Muscle layer of colon (tissue), 2 donors: Measurements from ENCODE around the gene DLST.

Source experiments
- H3K27ac ChIP-seq: one replicate; pipeline ENCODE4 v1.7.0; 2013; ENCODE audit warnings: low read depth, mild to moderate bottlenecking, low read length, moderate library complexity
- H3K27me3 ChIP-seq, 2 donors: one replicate each; pipeline ENCODE4 v1.7.0; 2013; ENCODE audit warnings: low read length in 2 of 2, mild to moderate bottlenecking in 2 of 2; ENCODE audit not compliant: insufficient read depth in 2 of 2, control insufficient read depth in 1 of 2
- H3K36me3 ChIP-seq: one replicate; pipeline ENCODE4 v1.7.0; 2013; ENCODE audit warnings: mild to moderate bottlenecking, low read length; ENCODE audit not compliant: insufficient read depth
- H3K4me1 ChIP-seq: one replicate; pipeline ENCODE4 v1.7.0; 2013; ENCODE audit warnings: mild to moderate bottlenecking, low read length; ENCODE audit not compliant: insufficient read depth
- H3K4me3 ChIP-seq, 2 donors: one replicate each; pipeline ENCODE4 v1.7.0; 2013; ENCODE audit warnings: low read length in 2 of 2, low read depth in 1 of 2, mild to moderate bottlenecking in 1 of 2, moderate library complexity in 1 of 2
- H3K9ac ChIP-seq: one replicate; pipeline ENCODE4 v1.7.0; 2013; ENCODE audit warnings: low read length
- H3K9me3 ChIP-seq: one replicate; pipeline ENCODE4 v1.7.0; 2013; ENCODE audit warnings: mild to moderate bottlenecking, low read length
- donor health status: abdominal sarcoma.
- donor health status: Adenocarcinoma of cecum.

The DLST gene

GRCh38 chr14:74912111-74912510 lies 30.4 kb downstream of the DLST start:
- Histone ChIP-seq H3K27ac (no peak overlapping the region), H3K9ac (no peak overlapping the region), H3K4me1 (peaks cover 18% of the 10 kb centered on the region), H3K9me3 (no peaks in the 10 kb centered on the region), H3K36me3 (no peaks in the 10 kb centered on the region), H3K4me3 (no peak overlapping the region), H3K27me3 (no peaks in the 10 kb centered on the region)

DNA sequence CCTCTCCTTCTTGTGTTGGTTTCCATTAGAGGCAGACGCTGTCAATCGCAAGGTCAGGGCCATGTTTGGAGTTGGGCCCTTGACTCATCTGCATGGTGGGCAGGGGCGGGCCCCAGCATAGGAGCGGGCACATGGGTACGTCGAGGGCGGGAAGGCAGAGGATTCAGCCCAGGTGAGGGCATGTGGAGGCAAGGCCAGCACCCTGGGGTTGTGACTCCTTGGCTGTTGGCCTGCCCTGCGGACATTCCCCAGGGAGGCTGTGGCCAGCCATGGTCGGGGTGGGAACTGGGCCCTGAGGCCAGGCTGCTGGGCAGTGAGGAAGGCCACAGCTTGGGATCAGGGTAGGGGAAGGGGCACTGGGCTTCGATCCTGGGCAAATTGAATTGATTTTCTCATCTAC lies 31.1 kb downstream of the DLST start:
- no peaks in the 10 kb centered on the region for H3K27me3 ChIP-seq
- no peaks in the 10 kb centered on the region for H3K36me3 ChIP-seq
- no peak overlapping the region for H3K9ac ChIP-seq
- no peaks in the 10 kb centered on the region for H3K9me3 ChIP-seq
- peaks cover 17% of the 10 kb centered on the region for H3K4me1 ChIP-seq
- no peak overlapping the region for H3K27ac ChIP-seq
- H3K4me3 ChIP-seq, result no peak overlapping the region

- Histone ChIP-seq H3K36me3 (no peaks in the 10 kb centered on the region), H3K9ac (no peak overlapping the region), H3K4me1 (peaks cover 17% of the 10 kb centered on the region), H3K4me3 (no peak overlapping the region), H3K9me3 (no peaks in the 10 kb centered on the region), H3K27ac (no peak overlapping the region), H3K27me3 (no peaks in the 10 kb centered on the region)
Observed at GRCh38 chr14:74913393-74913910, 31.7 kb downstream of the DLST start.

- no peak overlapping the region for H3K27ac ChIP-seq
- H3K36me3 ChIP-seq, result no peaks in the 10 kb centered on the region
- H3K9me3 ChIP-seq, result no peaks in the 10 kb centered on the region
- H3K4me3 ChIP-seq, result no peak overlapping the region
- peaks cover 19% of the 10 kb centered on the region for H3K4me1 ChIP-seq
- H3K27me3 ChIP-seq, result no peaks in the 10 kb centered on the region
- H3K9ac ChIP-seq, result no peak overlapping the region
Observed at GRCh38 chr14:74913986-74914573, 32.4 kb downstream of the DLST start.

- no peaks in the 10 kb centered on the region for H3K9me3 ChIP-seq
- H3K4me1 ChIP-seq, result peaks cover 19% of the 10 kb centered on the region
- H3K27ac ChIP-seq, result no peak overlapping the region
- no peaks in the 10 kb centered on the region for H3K36me3 ChIP-seq
- no peaks in the 10 kb centered on the region for H3K27me3 ChIP-seq
- no peak overlapping the region for H3K4me3 ChIP-seq
- H3K9ac ChIP-seq, result no peak overlapping the region
Observed at GRCh38 chr14:74915426-74915825, 33.7 kb downstream of the DLST start.

- Histone ChIP-seq H3K27me3 (no peaks in the 10 kb centered on the region), H3K4me1 (peaks cover 19% of the 10 kb centered on the region), H3K36me3 (no peaks in the 10 kb centered on the region), H3K4me3 (no peak overlapping the region), H3K27ac (no peak overlapping the region), H3K9ac (no peak overlapping the region), H3K9me3 (no peaks in the 10 kb centered on the region)
Observed at GRCh38 chr14:74915826-74916225, 34.1 kb downstream of the DLST start.

DNA sequence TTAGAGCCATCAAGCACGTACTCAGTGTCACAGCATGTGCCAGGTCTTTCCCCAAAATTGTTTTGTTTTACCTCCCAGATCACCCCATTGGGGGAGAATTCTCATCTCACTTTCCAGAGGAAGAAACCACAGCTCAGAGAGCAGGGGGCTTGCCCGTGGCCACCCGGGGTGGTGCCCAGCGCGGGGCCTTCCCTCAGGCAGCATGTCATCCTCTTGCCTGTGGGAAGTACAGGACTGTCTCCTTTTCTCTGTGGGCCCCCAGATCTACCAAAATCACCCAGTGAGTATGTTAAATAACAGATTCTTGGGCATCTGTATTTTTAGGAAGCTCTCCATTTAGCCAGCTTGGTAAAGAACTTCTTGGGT lies 35.4 kb downstream of the DLST start:
- H3K4me1 ChIP-seq, result peaks cover 19% of the 10 kb centered on the region
- H3K27ac ChIP-seq, result no peak overlapping the region
- no peak overlapping the region for H3K9ac ChIP-seq
- no peaks in the 10 kb centered on the region for H3K36me3 ChIP-seq
- H3K9me3 ChIP-seq, result no peaks in the 10 kb centered on the region
- no peaks in the 10 kb centered on the region for H3K27me3 ChIP-seq
- no peak overlapping the region for H3K4me3 ChIP-seq

GRCh38 chr14:74917646-74918081 lies 35.9 kb downstream of the DLST start:
- Histone ChIP-seq H3K27ac (no peak overlapping the region), H3K9me3 (no peaks in the 10 kb centered on the region), H3K36me3 (no peaks in the 10 kb centered on the region), H3K27me3 (no peaks in the 10 kb centered on the region), H3K4me1 (peaks cover 19% of the 10 kb centered on the region), H3K9ac (no peak overlapping the region), H3K4me3 (no peak overlapping the region)

DNA sequence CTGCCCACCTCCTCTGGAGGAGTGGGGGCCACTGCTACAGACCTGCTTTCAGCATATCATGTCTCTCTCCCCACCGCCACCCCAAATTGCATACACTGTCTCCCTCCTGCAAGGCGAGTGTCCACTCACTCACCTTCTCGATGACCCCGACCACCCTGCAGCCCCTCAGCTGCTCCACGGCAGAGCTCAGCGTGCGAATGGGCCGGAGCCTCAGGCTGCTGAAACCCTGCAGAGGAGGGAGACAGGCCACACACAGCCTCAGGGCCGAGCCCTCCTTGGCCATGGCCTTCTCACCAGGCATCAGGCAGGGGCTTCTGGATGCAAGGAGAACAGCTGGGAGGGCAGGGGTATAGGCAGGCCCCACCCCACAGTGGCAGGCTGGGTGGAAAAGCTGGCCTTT lies 36.7 kb downstream of the DLST start:
- no peak overlapping the region for H3K4me3 ChIP-seq
- H3K9me3 ChIP-seq, result no peaks in the 10 kb centered on the region
- peaks cover 19% of the 10 kb centered on the region for H3K4me1 ChIP-seq
- no peak overlapping the region for H3K9ac ChIP-seq
- no peak overlapping the region for H3K27ac ChIP-seq
- no peaks in the 10 kb centered on the region for H3K27me3 ChIP-seq
- no peaks in the 10 kb centered on the region for H3K36me3 ChIP-seq

DNA sequence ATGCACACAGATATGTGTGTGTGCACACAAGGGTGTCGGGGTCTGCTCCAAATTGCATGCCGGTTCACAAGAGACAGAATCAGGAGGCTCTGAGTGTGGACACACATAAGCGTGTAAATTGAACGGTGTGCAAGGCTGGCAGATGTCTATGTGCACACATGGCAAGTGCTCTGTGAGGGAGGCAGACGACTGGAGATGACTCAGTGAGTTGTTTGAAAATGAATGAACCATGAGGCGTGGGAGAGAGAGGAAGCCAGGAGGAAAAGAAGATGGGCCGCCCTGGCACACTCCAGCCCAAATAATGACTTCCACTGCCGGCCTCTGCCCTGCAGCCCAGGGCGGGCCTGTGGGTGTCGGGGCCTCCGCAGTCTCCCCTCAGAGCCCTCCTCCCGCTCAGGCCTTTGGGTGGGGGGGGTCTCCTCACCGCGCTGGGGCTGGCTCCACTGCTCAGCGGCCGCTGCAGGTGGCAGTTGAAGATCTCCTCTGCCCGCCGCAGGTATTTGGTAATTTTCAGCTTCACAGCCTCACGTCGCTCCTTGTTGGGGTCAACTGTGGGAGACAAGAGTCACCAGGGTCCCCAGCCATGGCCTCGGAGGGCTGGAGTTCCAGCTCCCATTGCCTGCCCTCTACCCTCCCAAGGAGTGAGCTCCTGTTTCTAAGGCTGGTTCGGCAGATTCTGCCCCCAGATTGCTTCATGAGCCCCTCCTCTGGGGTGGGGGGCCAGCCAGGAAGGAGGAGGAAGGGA lies 37.9 kb downstream of the DLST start:
- no peaks in the 10 kb centered on the region for H3K36me3 ChIP-seq
- no peak overlapping the region for H3K27ac ChIP-seq
- H3K9ac ChIP-seq, result no peak overlapping the region

GRCh38 chr14:74920281-74920680 lies 38.6 kb downstream of the DLST start:
- Histone ChIP-seq H3K4me3 (no peak overlapping the region), H3K4me1 (peaks cover 19% of the 10 kb centered on the region), H3K27me3 (no peaks in the 10 kb centered on the region), H3K9me3 (no peaks in the 10 kb centered on the region), H3K36me3 (no peaks in the 10 kb centered on the region), H3K27ac (no peak overlapping the region), H3K9ac (no peak overlapping the region)

More for the DNA sequence above, 37.9 kb downstream of the DLST start:
- no peaks in the 10 kb centered on the region for H3K27me3 ChIP-seq
- peaks cover 19% of the 10 kb centered on the region for H3K4me1 ChIP-seq
- no peaks in the 10 kb centered on the region for H3K9me3 ChIP-seq
- no peak overlapping the region for H3K4me3 ChIP-seq
